WTC11 (cell line): ENCODE measurements around the gene SUMF1. TPM values are rescaled to one million over a fixed set of nuclear protein-coding genes. Genes with fewer than 3 reads are reported as not detected.

Experiments used
- ATAC-seq: fragments of 200-7000 bp; cut with Tn5 transposase; 2 replicates; pipeline ENCODE4 v1.10.0; 2021; ENCODE audit warnings: mild to moderate bottlenecking, moderate library complexity
- CTCF ChIA-PET: fragments of 300-600 bp; sonication (Branson Sonifier 250); formaldehyde crosslinking; loops from one replicate; lab custom pipeline; 2021; ENCODE audit warnings: antibody characterized with exemption; lab: Charles Lee
- POLR2A ChIA-PET: fragments of 350-600 bp; sonication (Branson Sonifier 250); formaldehyde crosslinking; loops from one replicate; lab custom pipeline; 2021; ENCODE audit warnings: antibody characterized with exemption; lab: Charles Lee
- DNase-seq: peaks from one replicate; pipeline ENCODE4 v3.0.0; 2021; ENCODE audit warnings: low spot score
- H3K27ac Mint-ChIP-seq: 2 replicates; pipeline ENCODE4 v1.8.0; 2021; ENCODE audit warnings: mixed read lengths
- H3K27me3 Mint-ChIP-seq: 2 replicates; pipeline ENCODE4 v1.8.0; 2021; ENCODE audit warnings: low read depth, mild to moderate bottlenecking, moderate library complexity, mixed read lengths
- H3K36me3 Mint-ChIP-seq: 2 replicates; pipeline ENCODE4 v1.8.0; 2021; ENCODE audit warnings: mixed read lengths
- H3K4me1 Mint-ChIP-seq: 2 replicates; pipeline ENCODE4 v1.8.0; 2022; ENCODE audit warnings: mixed read lengths
- H3K4me3 Mint-ChIP-seq: 2 replicates; pipeline ENCODE4 v1.8.0; 2021; ENCODE audit warnings: mild to moderate bottlenecking, moderate library complexity, mixed read lengths
- H3K9me3 Mint-ChIP-seq: 2 replicates; pipeline ENCODE4 v1.8.0; 2021; ENCODE audit warnings: mixed read lengths
- AFF4 ChIP-seq: sonication (generic); formaldehyde crosslinking; IDR thresholded peaks from 2 replicates; pipeline ENCODE4 v1.8.1; 2023; ENCODE audit warnings: mild to moderate bottlenecking, missing genetic modification reagents, borderline replicate concordance
- ATF2 ChIP-seq: sonication (generic); formaldehyde crosslinking; IDR thresholded peaks from 2 replicates; pipeline ENCODE4 v1.8.1; 2022; ENCODE audit warnings: low read depth, missing genetic modification reagents, borderline replicate concordance
- ATF6 ChIP-seq: sonication (generic); formaldehyde crosslinking; IDR thresholded peaks from 2 replicates; pipeline ENCODE4 v1.8.1; 2023; ENCODE audit warnings: mild to moderate bottlenecking, missing genetic modification reagents
- ETV6 ChIP-seq: sonication (generic); formaldehyde crosslinking; IDR thresholded peaks from 2 replicates; pipeline ENCODE4 v1.8.1; 2022; ENCODE audit warnings: mild to moderate bottlenecking, missing genetic modification reagents
- FOXP1 ChIP-seq: sonication (generic); formaldehyde crosslinking; IDR thresholded peaks from 2 replicates; pipeline ENCODE4 v1.8.0; 2022; ENCODE audit warnings: missing genetic modification reagents, mild to moderate bottlenecking, moderate library complexity, borderline replicate concordance
- IRF2 ChIP-seq: sonication (generic); formaldehyde crosslinking; IDR thresholded peaks from 2 replicates; pipeline ENCODE4 v1.8.0; 2022; ENCODE audit warnings: low read depth, missing genetic modification reagents, borderline replicate concordance
- NR1H2 ChIP-seq: sonication (generic); formaldehyde crosslinking; IDR thresholded peaks from 2 replicates; pipeline ENCODE4 v1.9.0; 2021; ENCODE audit warnings: mild to moderate bottlenecking, moderate library complexity, missing genetic modification reagents
- NR2C2 ChIP-seq: sonication (generic); formaldehyde crosslinking; IDR thresholded peaks from 2 replicates; pipeline ENCODE4 v1.8.0; 2022; ENCODE audit warnings: mild to moderate bottlenecking, missing genetic modification reagents
- RELA ChIP-seq: sonication (generic); formaldehyde crosslinking; IDR thresholded peaks from 2 replicates; pipeline ENCODE4 v1.8.1; 2022; ENCODE audit warnings: missing genetic modification reagents, mild to moderate bottlenecking, borderline replicate concordance
- SMAD3 ChIP-seq: sonication (generic); formaldehyde crosslinking; IDR thresholded peaks from 2 replicates; pipeline ENCODE4 v1.8.0; 2022; ENCODE audit warnings: missing genetic modification reagents, mild to moderate bottlenecking, borderline replicate concordance
- TEAD4 ChIP-seq: sonication (generic); formaldehyde crosslinking; IDR thresholded peaks from 2 replicates; pipeline ENCODE4 v1.8.0; 2022; ENCODE audit warnings: mild to moderate bottlenecking, missing genetic modification reagents
- TP53 ChIP-seq: sonication (generic); formaldehyde crosslinking; IDR thresholded peaks from 2 replicates; pipeline ENCODE4 v1.8.1; 2023; ENCODE audit warnings: mild to moderate bottlenecking, missing genetic modification reagents
- total RNA-seq: library from RNA; stranded (reverse); gene quantifications from 3 replicates; pipeline ENCODE4 v1.2.3, GENCODE V29; 2021
- TF ChIP-seq, protein P1 (sequence below): sonication (generic); formaldehyde crosslinking; IDR thresholded peaks from 2 replicates; pipeline ENCODE4 v1.8.0; 2022; ENCODE audit warnings: mild to moderate bottlenecking, missing genetic modification reagents
- TF ChIP-seq, protein P2 (sequence below): sonication (generic); formaldehyde crosslinking; IDR thresholded peaks from 2 replicates; pipeline ENCODE4 v1.8.1; 2023; ENCODE audit warnings: mild to moderate bottlenecking, missing genetic modification reagents, moderate library complexity
- TF ChIP-seq, protein P3 (sequence below): sonication (generic); formaldehyde crosslinking; IDR thresholded peaks from 2 replicates; pipeline ENCODE4 v1.8.1; 2022; ENCODE audit warnings: low read depth, mild to moderate bottlenecking, moderate library complexity, missing genetic modification reagents, borderline replicate concordance
- TF ChIP-seq, protein P4 (sequence below): fragments of 250-450 bp; sonication (Bioruptor Pico); IDR thresholded peaks from 2 replicates; pipeline ENCODE4 v1.9.0; 2021; ENCODE audit warnings: mild to moderate bottlenecking
- TF ChIP-seq, protein P5 (sequence below): sonication (generic); formaldehyde crosslinking; conservative IDR thresholded peaks from 2 replicates; pipeline ENCODE4 v1.8.1; 2023; ENCODE audit warnings: mild to moderate bottlenecking, low read depth, missing genetic modification reagents, moderate library complexity

The SUMF1 gene
- total RNA-seq, 1 experiment from 2014 or later = 10.4 TPM

- no peak for TF ChIP-seq SMAD3
- TF ChIP-seq NR2C2 (CRISPR knock-in tag) = no peak
- TF ChIP-seq, protein P1, sequence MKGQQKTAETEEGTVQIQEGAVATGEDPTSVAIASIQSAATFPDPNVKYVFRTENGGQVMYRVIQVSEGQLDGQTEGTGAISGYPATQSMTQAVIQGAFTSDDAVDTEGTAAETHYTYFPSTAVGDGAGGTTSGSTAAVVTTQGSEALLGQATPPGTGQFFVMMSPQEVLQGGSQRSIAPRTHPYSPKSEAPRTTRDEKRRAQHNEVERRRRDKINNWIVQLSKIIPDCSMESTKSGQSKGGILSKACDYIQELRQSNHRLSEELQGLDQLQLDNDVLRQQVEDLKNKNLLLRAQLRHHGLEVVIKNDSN (CRISPR knock-in tag) = no peak
- no peak for TF ChIP-seq ATF6 (CRISPR knock-in tag)
- TF ChIP-seq FOXP1 = no peak
Measured at GRCh38 chr3:4515916-4516579, 49.0 kb upstream of the SUMF1 start (continued).

GRCh38 chr3:4514916-4515315, 47.8 kb upstream of the SUMF1 start:
- TF ChIP-seq, protein P2, sequence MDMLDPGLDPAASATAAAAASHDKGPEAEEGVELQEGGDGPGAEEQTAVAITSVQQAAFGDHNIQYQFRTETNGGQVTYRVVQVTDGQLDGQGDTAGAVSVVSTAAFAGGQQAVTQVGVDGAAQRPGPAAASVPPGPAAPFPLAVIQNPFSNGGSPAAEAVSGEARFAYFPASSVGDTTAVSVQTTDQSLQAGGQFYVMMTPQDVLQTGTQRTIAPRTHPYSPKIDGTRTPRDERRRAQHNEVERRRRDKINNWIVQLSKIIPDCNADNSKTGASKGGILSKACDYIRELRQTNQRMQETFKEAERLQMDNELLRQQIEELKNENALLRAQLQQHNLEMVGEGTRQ = no peak
- TF ChIP-seq ETV6 (CRISPR knock-in tag) (no peak), AFF4 (CRISPR knock-in tag) (no peak), ATF2 (CRISPR knock-in tag) (no peak), IRF2 (CRISPR knock-in tag) (no peak), RELA (no peak), TEAD4 (CRISPR knock-in tag) (no peak), NR1H2 (CRISPR knock-in tag) (no peak), TP53 (CRISPR knock-in tag) (no peak)
- TF ChIP-seq, protein P3, sequence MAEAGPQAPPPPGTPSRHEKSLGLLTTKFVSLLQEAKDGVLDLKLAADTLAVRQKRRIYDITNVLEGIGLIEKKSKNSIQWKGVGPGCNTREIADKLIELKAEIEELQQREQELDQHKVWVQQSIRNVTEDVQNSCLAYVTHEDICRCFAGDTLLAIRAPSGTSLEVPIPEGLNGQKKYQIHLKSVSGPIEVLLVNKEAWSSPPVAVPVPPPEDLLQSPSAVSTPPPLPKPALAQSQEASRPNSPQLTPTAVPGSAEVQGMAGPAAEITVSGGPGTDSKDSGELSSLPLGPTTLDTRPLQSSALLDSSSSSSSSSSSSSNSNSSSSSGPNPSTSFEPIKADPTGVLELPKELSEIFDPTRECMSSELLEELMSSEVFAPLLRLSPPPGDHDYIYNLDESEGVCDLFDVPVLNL = no peak
- TF ChIP-seq, protein P4, sequence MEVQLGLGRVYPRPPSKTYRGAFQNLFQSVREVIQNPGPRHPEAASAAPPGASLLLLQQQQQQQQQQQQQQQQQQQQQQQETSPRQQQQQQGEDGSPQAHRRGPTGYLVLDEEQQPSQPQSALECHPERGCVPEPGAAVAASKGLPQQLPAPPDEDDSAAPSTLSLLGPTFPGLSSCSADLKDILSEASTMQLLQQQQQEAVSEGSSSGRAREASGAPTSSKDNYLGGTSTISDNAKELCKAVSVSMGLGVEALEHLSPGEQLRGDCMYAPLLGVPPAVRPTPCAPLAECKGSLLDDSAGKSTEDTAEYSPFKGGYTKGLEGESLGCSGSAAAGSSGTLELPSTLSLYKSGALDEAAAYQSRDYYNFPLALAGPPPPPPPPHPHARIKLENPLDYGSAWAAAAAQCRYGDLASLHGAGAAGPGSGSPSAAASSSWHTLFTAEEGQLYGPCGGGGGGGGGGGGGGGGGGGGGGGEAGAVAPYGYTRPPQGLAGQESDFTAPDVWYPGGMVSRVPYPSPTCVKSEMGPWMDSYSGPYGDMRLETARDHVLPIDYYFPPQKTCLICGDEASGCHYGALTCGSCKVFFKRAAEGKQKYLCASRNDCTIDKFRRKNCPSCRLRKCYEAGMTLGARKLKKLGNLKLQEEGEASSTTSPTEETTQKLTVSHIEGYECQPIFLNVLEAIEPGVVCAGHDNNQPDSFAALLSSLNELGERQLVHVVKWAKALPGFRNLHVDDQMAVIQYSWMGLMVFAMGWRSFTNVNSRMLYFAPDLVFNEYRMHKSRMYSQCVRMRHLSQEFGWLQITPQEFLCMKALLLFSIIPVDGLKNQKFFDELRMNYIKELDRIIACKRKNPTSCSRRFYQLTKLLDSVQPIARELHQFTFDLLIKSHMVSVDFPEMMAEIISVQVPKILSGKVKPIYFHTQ (CRISPR knock-in tag) = no peak
- TF ChIP-seq, protein P5, sequence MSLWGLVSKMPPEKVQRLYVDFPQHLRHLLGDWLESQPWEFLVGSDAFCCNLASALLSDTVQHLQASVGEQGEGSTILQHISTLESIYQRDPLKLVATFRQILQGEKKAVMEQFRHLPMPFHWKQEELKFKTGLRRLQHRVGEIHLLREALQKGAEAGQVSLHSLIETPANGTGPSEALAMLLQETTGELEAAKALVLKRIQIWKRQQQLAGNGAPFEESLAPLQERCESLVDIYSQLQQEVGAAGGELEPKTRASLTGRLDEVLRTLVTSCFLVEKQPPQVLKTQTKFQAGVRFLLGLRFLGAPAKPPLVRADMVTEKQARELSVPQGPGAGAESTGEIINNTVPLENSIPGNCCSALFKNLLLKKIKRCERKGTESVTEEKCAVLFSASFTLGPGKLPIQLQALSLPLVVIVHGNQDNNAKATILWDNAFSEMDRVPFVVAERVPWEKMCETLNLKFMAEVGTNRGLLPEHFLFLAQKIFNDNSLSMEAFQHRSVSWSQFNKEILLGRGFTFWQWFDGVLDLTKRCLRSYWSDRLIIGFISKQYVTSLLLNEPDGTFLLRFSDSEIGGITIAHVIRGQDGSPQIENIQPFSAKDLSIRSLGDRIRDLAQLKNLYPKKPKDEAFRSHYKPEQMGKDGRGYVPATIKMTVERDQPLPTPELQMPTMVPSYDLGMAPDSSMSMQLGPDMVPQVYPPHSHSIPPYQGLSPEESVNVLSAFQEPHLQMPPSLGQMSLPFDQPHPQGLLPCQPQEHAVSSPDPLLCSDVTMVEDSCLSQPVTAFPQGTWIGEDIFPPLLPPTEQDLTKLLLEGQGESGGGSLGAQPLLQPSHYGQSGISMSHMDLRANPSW (CRISPR knock-in tag) = no peak
- ChIA-PET POLR2A (no interaction called here), CTCF (interaction anchor here (0.6 to 3.4 kb wide), 3 partner anchors 21 to 118 kb away, joined by 6 to 14 read pairs (median 10); partner anchors contain the start of gene ITPR1)
- Mint-ChIP-seq H3K36me3 (no peaks in the 10 kb centered on the region), H3K9me3 (no peaks in the 10 kb centered on the region), H3K27me3 (no peaks in the 10 kb centered on the region), H3K4me3 (no peak overlapping the region), H3K4me1 (peaks cover 29% of the 10 kb centered on the region), H3K27ac (peak overlapping the region; percentile 53)
- peak; percentile 36 for ATAC-seq
- no peak for DNase-seq
